Naive thymus-derived CD4-positive, alpha-beta T cell (primary cell): Measurements from ENCODE around the gene ALDH1L2. TPM values are rescaled to one million over a fixed set of nuclear protein-coding genes. Genes with fewer than 3 reads are reported as not detected.

Experiments used
- ATAC-seq: fragments of 150-1000 bp; cut with Tn5 transposase; 2 replicates; pipeline ENCODE4 v1.10.0; 2021; ENCODE audit warnings: mild to moderate bottlenecking, moderate library complexity
- CTCF ChIA-PET: fragments of 350-600 bp; sonication (Branson Sonifier 250); formaldehyde crosslinking; loops from one replicate; lab custom pipeline; 2021; ENCODE audit warnings: antibody characterized with exemption; lab: Charles Lee
- POLR2A ChIA-PET: fragments of 350-600 bp; sonication (Branson Sonifier 250); formaldehyde crosslinking; loops from one replicate; lab custom pipeline; 2021; ENCODE audit warnings: antibody characterized with exemption, inconsistent platforms; lab: Charles Lee
- DNase-seq, 9 donors: peaks; one replicate each; pipeline versions ENCODE4 v3.0.0 to v3.0.0-alpha.2; 2020 to 2022; ENCODE audit warnings: mixed read lengths in 1 of 9
- H3K27ac ChIP-seq: one replicate; pipeline ENCODE4 v1.7.0; 2013; ENCODE audit warnings: mild to moderate bottlenecking, low read depth, low read length, moderate library complexity
- H3K27me3 ChIP-seq, 2 donors: one replicate each; pipeline ENCODE4 v1.7.0; 2013; ENCODE audit warnings: low read length in 2 of 2, mild to moderate bottlenecking in 2 of 2, moderate library complexity in 2 of 2; ENCODE audit not compliant: control insufficient read depth in 2 of 2, insufficient read depth in 2 of 2
- H3K36me3 ChIP-seq, 3 experiments: 1 replicate in 2 of 3; 2 replicates in 1 of 3; pipeline ENCODE4 v1.7.0; 2013; ENCODE audit warnings: low read length in 3 of 3, mild to moderate bottlenecking in 3 of 3, moderate library complexity in 1 of 3; ENCODE audit not compliant: insufficient read depth in 3 of 3, control insufficient read depth in 2 of 3
- H3K4me1 ChIP-seq, 2 donors: one replicate each; pipeline ENCODE4 v1.7.0; 2013; ENCODE audit warnings: low read length in 2 of 2, mild to moderate bottlenecking in 2 of 2, moderate library complexity in 1 of 2; ENCODE audit not compliant: control insufficient read depth in 2 of 2, insufficient read depth in 2 of 2
- H3K4me3 ChIP-seq: 2 replicates; pipeline ENCODE4 v1.7.0; 2013; ENCODE audit warnings: mild to moderate bottlenecking, low read length
- H3K9me3 ChIP-seq, 3 experiments: 1 replicate in 2 of 3; 2 replicates in 1 of 3; pipeline ENCODE4 v1.7.0; 2013; ENCODE audit warnings: low read length in 3 of 3; ENCODE audit not compliant: control insufficient read depth in 2 of 3
- H3K27ac Mint-ChIP-seq, 9 donors: one replicate each; pipeline ENCODE4 v1.8.0; 2020 to 2022; ENCODE audit warnings: mixed read lengths in 9 of 9, mild to moderate bottlenecking in 8 of 9, moderate library complexity in 5 of 9, inconsistent platforms in 2 of 9
- H3K27me3 Mint-ChIP-seq, 5 donors: one replicate each; pipeline ENCODE4 v1.8.0; 2021 to 2022; ENCODE audit warnings: mixed read lengths in 5 of 5, mild to moderate bottlenecking in 1 of 5
- H3K36me3 Mint-ChIP-seq, 5 donors: one replicate each; pipeline ENCODE4 v1.8.0; 2020 to 2022; ENCODE audit warnings: mixed read lengths in 5 of 5, mild to moderate bottlenecking in 3 of 5, inconsistent platforms in 1 of 5
- H3K4me1 Mint-ChIP-seq, 7 donors: one replicate each; pipeline ENCODE4 v1.8.0; 2020 to 2022; ENCODE audit warnings: mixed read lengths in 7 of 7, mild to moderate bottlenecking in 3 of 7, inconsistent platforms in 1 of 7
- H3K4me3 Mint-ChIP-seq, 10 donors: one replicate each; pipeline ENCODE4 v1.8.0; 2020 to 2022; ENCODE audit warnings: mild to moderate bottlenecking in 10 of 10, mixed read lengths in 10 of 10, moderate library complexity in 6 of 10, inconsistent platforms in 2 of 10
- H3K9me3 Mint-ChIP-seq, 11 donors: one replicate each; pipeline ENCODE4 v1.8.0; 2020 to 2022; ENCODE audit warnings: mixed read lengths in 11 of 11, mild to moderate bottlenecking in 4 of 11, inconsistent platforms in 1 of 11, moderate library complexity in 1 of 11
- intact Hi-C, 2 donors: fragments of 100-400 bp; cut with micrococcal nuclease; formaldehyde crosslinking; loops; one replicate each; pipeline ENCODE4 v1.15.1; 2023
- polyA plus RNA-seq, 2 donors: library from polyadenylated mRNA; unstranded; fragments of 300-500 nt; fragmentation: Illumina TruSeq; gene quantifications; one replicate each; pipeline ENCODE4 v1.2.3, GENCODE V29; 2021
- total RNA-seq, 6 experiments: library from RNA in 5 of 6; stranded (reverse) in 5 of 6; gene quantifications; 1 replicate in 5 of 6; 2 replicates in 1 of 6; pipeline ENCODE4 v1.2.3 and lab custom pipeline; 2021 to 2026

The ALDH1L2 gene
- total and polyA plus RNA-seq, 7 experiments from 2014 or later = 0.24 to 0.42 (median 0.34) TPM; not detected in 3

GRCh38 chr12:105078712-105079570, 5.3 kb downstream of the ALDH1L2 start:
- intact Hi-C loops = no loop called here
- DNase-seq (no peak), ATAC-seq (no peak)
- H3K27ac ChIP-seq = no peak overlapping the region
- POLR2A ChIA-PET = no interaction called here
- Mint-ChIP-seq H3K27me3 (peaks cover 27 to 42% (median 35%) of the 10 kb centered on the region in 5 donors), H3K27ac (no peak overlapping the region), H3K4me3 (no peak overlapping the region), H3K4me1 (peaks cover 5 to 8% (median 6%) of the 10 kb centered on the region in 7 donors), H3K36me3 (peaks cover 0 to 4% (median 0%) of the 10 kb centered on the region in 5 donors), H3K9me3 (peaks cover 0 to 2% (median 0%) of the 10 kb centered on the region in 11 donors)
- H3K36me3 ChIP-seq = peaks cover 0 to 3% (median 0%) of the 10 kb centered on the region in 3 experiments
- CTCF ChIA-PET = no interaction called here
- H3K27me3 ChIP-seq = peaks cover 8 to 10% of the 10 kb centered on the region in 2 donors
- H3K4me3 ChIP-seq = no peak overlapping the region
- peaks cover 0 to 5% of the 10 kb centered on the region in 2 donors for H3K4me1 ChIP-seq
- no peaks in the 10 kb centered on the region for H3K9me3 ChIP-seq

- H3K27me3 ChIP-seq = peaks cover 2 to 8% of the 10 kb centered on the region in 2 donors
- no peak overlapping the region for H3K27ac Mint-ChIP-seq
- ChIA-PET POLR2A (no interaction called here), CTCF (interaction anchor here (0.6 kb wide), 1 partner anchor 948 kb away, joined by 4 read pairs; no protein-coding TSS in a partner anchor)
- H3K4me1 Mint-ChIP-seq = no peaks in the 10 kb centered on the region
- H3K4me1 ChIP-seq = no peaks in the 10 kb centered on the region
- H3K9me3 ChIP-seq = no peaks in the 10 kb centered on the region
- no peak for ATAC-seq
- H3K36me3 Mint-ChIP-seq = peaks cover 0 to 7% (median 0%) of the 10 kb centered on the region in 5 donors
- H3K27ac ChIP-seq = no peak overlapping the region
- H3K4me3 Mint-ChIP-seq = no peak overlapping the region
- H3K9me3 Mint-ChIP-seq = no peaks in the 10 kb centered on the region
- peaks cover 0 to 3% (median 0%) of the 10 kb centered on the region in 3 experiments for H3K36me3 ChIP-seq
- peaks cover 12 to 27% (median 22%) of the 10 kb centered on the region in 5 donors for H3K27me3 Mint-ChIP-seq
- intact Hi-C loops = no loop called here
- H3K4me3 ChIP-seq = no peak overlapping the region
- DNase-seq = no peak
Measured at GRCh38 chr12:105077435-105077834, 6.8 kb downstream of the ALDH1L2 start.

GRCh38 chr12:105076913-105077312, 7.3 kb downstream of the ALDH1L2 start:
- no peaks in the 10 kb centered on the region for H3K9me3 Mint-ChIP-seq
- peaks cover 0 to 4% (median 0%) of the 10 kb centered on the region in 5 donors for H3K36me3 Mint-ChIP-seq
- H3K4me1 ChIP-seq = no peaks in the 10 kb centered on the region
- ATAC-seq = no peak
- H3K27ac Mint-ChIP-seq = no peak overlapping the region
- H3K4me3 Mint-ChIP-seq = no peak overlapping the region
- peaks cover 7 to 22% (median 17%) of the 10 kb centered on the region in 5 donors for H3K27me3 Mint-ChIP-seq
- DNase-seq = no peak
- no peak overlapping the region for H3K27ac ChIP-seq
- H3K27me3 ChIP-seq = peaks cover 0 to 8% of the 10 kb centered on the region in 2 donors
- peaks cover 0 to 3% (median 0%) of the 10 kb centered on the region in 3 experiments for H3K36me3 ChIP-seq
- ChIA-PET CTCF (no interaction called here), POLR2A (no interaction called here)
- no peaks in the 10 kb centered on the region for H3K4me1 Mint-ChIP-seq
- H3K4me3 ChIP-seq = no peak overlapping the region
- H3K9me3 ChIP-seq = no peaks in the 10 kb centered on the region
- intact Hi-C loops = no loop called here

GRCh38 chr12:105076098-105076497, 8.2 kb downstream of the ALDH1L2 start:
- ATAC-seq (no peak), DNase-seq (no peak)
- H3K4me3 ChIP-seq = no peak overlapping the region
- H3K9me3 Mint-ChIP-seq = no peaks in the 10 kb centered on the region
- peaks cover 0 to 8% of the 10 kb centered on the region in 2 donors for H3K27me3 ChIP-seq
- no peak overlapping the region for H3K4me3 Mint-ChIP-seq
- peaks cover 0 to 3% (median 0%) of the 10 kb centered on the region in 3 experiments for H3K36me3 ChIP-seq
- ChIA-PET CTCF (no interaction called here), POLR2A (no interaction called here)
- H3K4me1 ChIP-seq = no peaks in the 10 kb centered on the region
- H3K9me3 ChIP-seq = no peaks in the 10 kb centered on the region
- H3K27ac ChIP-seq = no peak overlapping the region
- intact Hi-C loops = no loop called here
- H3K27me3 Mint-ChIP-seq = peaks cover 3 to 22% (median 11%) of the 10 kb centered on the region in 5 donors
- H3K36me3 Mint-ChIP-seq = peaks cover 0 to 4% (median 0%) of the 10 kb centered on the region in 5 donors
- no peak overlapping the region for H3K27ac Mint-ChIP-seq
- no peaks in the 10 kb centered on the region for H3K4me1 Mint-ChIP-seq

- POLR2A ChIA-PET = interaction anchor here (0.7 kb wide), 1 partner anchor 8 kb away, joined by 3 read pairs; no protein-coding TSS in a partner anchor
- CTCF ChIA-PET = no interaction called here
- Mint-ChIP-seq H3K4me3 (no peak overlapping the region), H3K4me1 (no peaks in the 10 kb centered on the region), H3K27ac (no peak overlapping the region), H3K9me3 (no peaks in the 10 kb centered on the region), H3K36me3 (peaks cover 0 to 4% (median 0%) of the 10 kb centered on the region in 5 donors), H3K27me3 (peaks cover 0 to 7% (median 0%) of the 10 kb centered on the region in 5 donors)
- no peak overlapping the region for H3K27ac ChIP-seq
- H3K9me3 ChIP-seq = no peaks in the 10 kb centered on the region
- no peaks in the 10 kb centered on the region for H3K27me3 ChIP-seq
- DNase-seq = no peak
- intact Hi-C loops = no loop called here
- H3K4me1 ChIP-seq = no peaks in the 10 kb centered on the region
- H3K36me3 ChIP-seq = no peaks in the 10 kb centered on the region
- H3K4me3 ChIP-seq = no peak overlapping the region
- no peak for ATAC-seq
Measured at GRCh38 chr12:105072888-105073488, 11.3 kb downstream of the ALDH1L2 start.

GRCh38 chr12:105071981-105072380, 12.3 kb downstream of the ALDH1L2 start:
- ChIA-PET CTCF (no interaction called here), POLR2A (interaction anchor here (1.8 kb wide), 1 partner anchor 10 kb away, joined by 3 read pairs; no protein-coding TSS in a partner anchor)
- intact Hi-C loops = no loop called here
- no peaks in the 10 kb centered on the region for H3K36me3 ChIP-seq
- DNase-seq = no peak
- Mint-ChIP-seq H3K27me3 (peaks cover 0 to 12% (median 0%) of the 10 kb centered on the region in 5 donors), H3K4me3 (no peak overlapping the region), H3K27ac (no peak overlapping the region), H3K36me3 (peaks cover 0 to 4% (median 0%) of the 10 kb centered on the region in 5 donors), H3K4me1 (no peaks in the 10 kb centered on the region), H3K9me3 (no peaks in the 10 kb centered on the region)
- H3K27ac ChIP-seq = no peak overlapping the region
- no peaks in the 10 kb centered on the region for H3K4me1 ChIP-seq
- H3K4me3 ChIP-seq = no peak overlapping the region
- ATAC-seq = no peak
- no peaks in the 10 kb centered on the region for H3K9me3 ChIP-seq
- no peaks in the 10 kb centered on the region for H3K27me3 ChIP-seq
